Measurements from ENCODE around the gene ROPN1L. TPM values are rescaled to one million over a fixed set of nuclear protein-coding genes. Genes with fewer than 3 reads are reported as not detected.

The ROPN1L gene
- total and polyA plus RNA-seq, 2 of the 4 experiments (the other 2 are of a cell fraction), result 0.34 to 0.36 TPM

DNA sequence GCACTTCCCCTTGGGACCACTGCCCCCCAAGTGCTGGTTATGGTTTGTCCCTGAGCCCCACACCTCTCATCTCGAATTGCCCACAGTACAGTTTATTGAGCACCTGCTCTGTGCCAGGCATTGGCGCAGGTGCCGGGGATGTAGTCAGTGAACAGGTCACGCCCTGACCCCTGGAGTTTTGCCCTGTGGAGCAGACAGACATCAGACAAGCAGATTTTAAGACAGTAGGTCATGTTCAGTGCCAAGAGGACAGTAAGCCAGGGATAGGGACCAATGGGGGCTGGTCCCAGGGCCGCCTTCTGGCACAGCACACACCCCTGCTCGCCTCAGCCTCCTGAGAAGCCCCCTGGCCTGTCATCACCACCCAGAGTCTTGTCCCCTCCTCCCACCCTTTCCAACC lies 21.9 kb downstream of the ROPN1L start:
- Histone ChIP-seq H2BK5ac (ENCODE audit: low read depth, low read length, poor library complexity, severe bottlenecking) (no peak overlapping the region), H2BK20ac (ENCODE audit: low read depth, low read length) (no peak overlapping the region), H2BK120ac (ENCODE audit: low read depth, low read length) (no peak overlapping the region), H3K9me1 (ENCODE audit: insufficient read depth, low read length) (peaks cover 9% of the 10 kb centered on the region; the same call in 1 of the 2 replicates), H2AK5ac (ENCODE audit: low read depth, low read length) (no peak overlapping the region), H3K4ac (ENCODE audit: low read depth, low read length) (no peak overlapping the region), H3K4me2 (ENCODE audit: low read depth, low read length) (no peak overlapping the region), H2BK15ac (ENCODE audit: low read depth, low read length) (no peak overlapping the region), H3K27me3 (ENCODE audit: control insufficient read depth, insufficient read depth, low read length) (peaks cover 4% of the 10 kb centered on the region; the same call in 1 of the 2 replicates), H2AK9ac (replicated peaks; ENCODE audit: low read depth, low read length, poor library complexity) (no peak overlapping the region), H4K91ac (ENCODE audit: insufficient read depth, low read depth, low read length) (no peak overlapping the region), H3K56ac (ENCODE audit: extremely low read depth, insufficient read depth, low read length) (no peak overlapping the region), H3K23ac (ENCODE audit: low read depth, low read length) (no peak overlapping the region), H4K5ac (ENCODE audit: low read depth, low read length) (no peak overlapping the region), H3K4me1 (ENCODE audit: control insufficient read depth, insufficient read depth, low read length) (peaks cover 13% of the 10 kb centered on the region), H4K20me1 (ENCODE audit: insufficient read depth, low read length) (no peaks in the 10 kb centered on the region), H4K8ac (ENCODE audit: low read depth in 2 of 2, low read length in 2 of 2) (no peak overlapping the region), H3K9me3 (ENCODE audit: control insufficient read depth, insufficient read depth, low read length) (no peaks in the 10 kb centered on the region), H3K36me3 (ENCODE audit: control insufficient read depth, insufficient read depth, low read length) (no peaks in the 10 kb centered on the region), H3K4me3 (ENCODE audit: insufficient read depth, low read depth, low read length) (no peak overlapping the region), H3K27ac (ENCODE audit: insufficient read depth, low read length) (no peak overlapping the region), H3K79me1 (ENCODE audit: low read depth in 1 of 2, low read length in 2 of 2) (no peaks in the 10 kb centered on the region), H3K18ac (ENCODE audit: low read depth, low read length) (no peak overlapping the region), H3K9ac (ENCODE audit: low read depth, low read length) (no peak overlapping the region), H3K14ac (replicated peaks; ENCODE audit: low read depth, low read length) (no peak overlapping the region), H2AFZ (replicated peaks; ENCODE audit: low read length, poor library complexity) (no peak overlapping the region)
- no peak for DNase-seq
- ChIA-PET CTCF (interaction anchor here (1.1 kb wide), 1 partner anchor 164 kb away, joined by 3 read pairs; no protein-coding TSS in a partner anchor), POLR2A (ENCODE audit: unreplicated experiment) (no interaction called here)
- TF ChIP-seq CEBPB (IDR thresholded peaks at IDR 0.05; ENCODE audit: low read depth, low read length) (no peak), SMC3 (IDR thresholded peaks at IDR 0.05; ENCODE audit: low read depth, low read length) (no peak), RAD21 (IDR thresholded peaks at IDR 0.05; ENCODE audit: low read length) (no peak), BHLHE40 (IDR thresholded peaks at IDR 0.05; ENCODE audit: low read depth, low read length) (no peak), POLR2A (IDR thresholded peaks at IDR 0.05; ENCODE audit: low read depth, low read length) (no peak)
- WGBS, 2 experiments (ENCODE audit: extremely low coverage in 2 of 2, insufficient read length in 1 of 2), result 85% methylated on average over 6 of the region's 6 CpGs; no CpG with 5 or more reads in 1 of the 2 experiments
- dilution Hi-C loops (cut with HindIII; ENCODE audit: low sequenced_read_pairs, unreplicated experiment), result no loop called here
- no TSS peak for BruUV-seq (replicated peaks)
- in situ Hi-C loops (cut with MboI; ENCODE audit: low sequenced_read_pairs), result loop anchor here (25.0 kb wide), 1 partner anchor 99 kb away; the partner anchor contains the start of gene ANKRD33B
- no peak for ATAC-seq (ENCODE audit: low read depth)
- intact Hi-C loops (cut with micrococcal nuclease), result no loop called here
